ENCODE data around the gene CLCN7.

DNA sequence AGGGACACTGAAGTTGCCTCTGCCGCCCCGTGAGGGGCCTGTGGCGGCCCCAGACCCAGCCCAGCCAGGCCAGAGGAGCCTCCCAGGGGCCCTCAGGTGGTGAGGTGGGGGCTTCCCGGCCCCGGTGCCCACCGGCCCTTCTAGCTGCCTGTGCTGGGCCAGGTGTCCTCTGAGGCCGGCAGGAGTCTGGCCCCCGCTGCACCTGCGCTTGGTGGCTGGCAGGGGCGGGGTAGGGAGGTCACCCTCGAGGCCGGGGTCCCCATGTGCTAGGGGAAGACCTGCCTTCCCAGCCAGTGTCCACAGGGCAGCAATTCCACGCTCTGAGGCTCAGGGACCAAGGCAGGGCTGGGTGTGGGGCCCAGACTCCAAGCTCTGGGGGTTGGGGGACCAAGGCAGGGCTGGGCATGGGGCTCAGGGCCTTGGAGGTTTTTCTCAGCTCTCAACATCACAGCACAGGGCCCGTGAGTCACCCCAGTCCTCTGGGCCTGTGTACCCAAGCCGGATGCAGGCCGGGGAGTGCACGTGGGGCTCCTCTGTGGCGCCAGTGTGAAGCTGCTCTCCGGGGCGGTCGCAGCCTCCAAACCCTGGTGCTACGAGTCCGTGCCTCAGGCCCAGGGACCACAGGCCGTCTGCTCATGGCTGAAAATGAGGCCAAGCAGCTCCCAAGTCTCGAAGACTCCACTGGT is 29.2 kb downstream of the CLCN7 start:
- TF ChIP-seq EP300 (IDR thresholded peaks at IDR 0.05) (no peak), POLR2AphosphoS5 (IDR thresholded peaks at IDR 0.05) (no peak)
- TF ChIP-seq, protein P1, sequence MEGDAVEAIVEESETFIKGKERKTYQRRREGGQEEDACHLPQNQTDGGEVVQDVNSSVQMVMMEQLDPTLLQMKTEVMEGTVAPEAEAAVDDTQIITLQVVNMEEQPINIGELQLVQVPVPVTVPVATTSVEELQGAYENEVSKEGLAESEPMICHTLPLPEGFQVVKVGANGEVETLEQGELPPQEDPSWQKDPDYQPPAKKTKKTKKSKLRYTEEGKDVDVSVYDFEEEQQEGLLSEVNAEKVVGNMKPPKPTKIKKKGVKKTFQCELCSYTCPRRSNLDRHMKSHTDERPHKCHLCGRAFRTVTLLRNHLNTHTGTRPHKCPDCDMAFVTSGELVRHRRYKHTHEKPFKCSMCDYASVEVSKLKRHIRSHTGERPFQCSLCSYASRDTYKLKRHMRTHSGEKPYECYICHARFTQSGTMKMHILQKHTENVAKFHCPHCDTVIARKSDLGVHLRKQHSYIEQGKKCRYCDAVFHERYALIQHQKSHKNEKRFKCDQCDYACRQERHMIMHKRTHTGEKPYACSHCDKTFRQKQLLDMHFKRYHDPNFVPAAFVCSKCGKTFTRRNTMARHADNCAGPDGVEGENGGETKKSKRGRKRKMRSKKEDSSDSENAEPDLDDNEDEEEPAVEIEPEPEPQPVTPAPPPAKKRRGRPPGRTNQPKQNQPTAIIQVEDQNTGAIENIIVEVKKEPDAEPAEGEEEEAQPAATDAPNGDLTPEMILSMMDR (IDR thresholded peaks at IDR 0.05) = no peak

All from upper lobe of left lung (tissue), 4 donors.